Bladder microvascular endothelial cell (primary cell): ENCODE data around the gene CENPL. TPM values are rescaled to one million over a fixed set of nuclear protein-coding genes. Genes with fewer than 3 reads are reported as not detected.

Experiments used
- total RNA-seq: library from RNA; depleted of rRNA; stranded (reverse); fragments of >200 nt; gene quantifications from 2 replicates; pipeline ENCODE4 v1.2.3, GENCODE V29; 2014

The CENPL gene, protein sequence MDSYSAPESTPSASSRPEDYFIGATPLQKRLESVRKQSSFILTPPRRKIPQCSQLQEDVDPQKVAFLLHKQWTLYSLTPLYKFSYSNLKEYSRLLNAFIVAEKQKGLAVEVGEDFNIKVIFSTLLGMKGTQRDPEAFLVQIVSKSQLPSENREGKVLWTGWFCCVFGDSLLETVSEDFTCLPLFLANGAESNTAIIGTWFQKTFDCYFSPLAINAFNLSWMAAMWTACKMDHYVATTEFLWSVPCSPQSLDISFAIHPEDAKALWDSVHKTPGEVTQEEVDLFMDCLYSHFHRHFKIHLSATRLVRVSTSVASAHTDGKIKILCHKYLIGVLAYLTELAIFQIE
- total RNA-seq, result 10.3 and 15.2 TPM in 2 replicates

GRCh38 chr1:173824315-173825081 lies at the start of gene CENPL, which contains the start of gene DARS2:
Gene CENPL (minus strand): TSS chr1:173824883. CDS start chr1:173811299, 13,584 bp downstream.
Gene DARS2 (plus strand): TSS chr1:173824673. CDS start chr1:173825230, 557 bp downstream.

GRCh38 chr1:173868266-173869020 lies 43.8 kb upstream of the CENPL start, which contains the start of gene ZBTB37:
Gene ZBTB37 (plus strand): TSS chr1:173868380. CDS start chr1:173870226, 1,846 bp downstream.

DNA sequence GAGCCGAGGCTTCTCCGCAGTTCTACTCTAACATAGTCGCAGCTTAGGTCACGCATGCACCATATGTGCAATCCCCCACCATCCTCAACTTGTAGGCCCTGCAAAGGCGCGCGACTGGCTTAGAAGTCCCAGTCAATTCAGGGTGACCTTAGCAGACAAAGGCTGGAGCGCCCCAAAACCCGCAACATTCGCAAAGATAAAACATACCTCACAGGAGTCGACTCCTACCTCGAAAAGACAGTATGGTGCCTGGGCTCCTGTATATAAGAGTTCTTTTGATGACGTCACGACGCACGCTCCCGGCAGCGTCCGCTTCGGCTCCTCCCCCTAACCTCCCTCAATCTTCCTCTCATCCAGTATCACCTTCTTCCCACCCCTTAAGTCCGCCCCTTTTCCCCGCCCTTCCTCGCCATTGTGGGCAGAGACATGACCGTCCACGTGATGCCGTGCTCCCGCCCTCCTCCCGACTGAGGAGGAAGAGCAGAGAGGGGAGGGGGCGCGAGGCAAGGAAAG lies 43.1 kb upstream of the CENPL start, which contains the start of gene GAS5:
Gene GAS5 (minus strand): TSS at position 237 of the 513 bp plus-strand sequence.

Other genes with a start within 250 kb of the CENPL start
- under 0.01 TPM in 1 of 2 replicates, not detected in the other for gene SLC9C2, start 221.8 kb downstream of the CENPL start, total RNA-seq
- gene TEX50, start 189.5 kb downstream of the CENPL start, total RNA-seq, result not detected in 2 replicates
- 0.13 TPM in 1 of 2 replicates, not detected in the other for gene ANKRD45, start 155.0 kb downstream of the CENPL start, total RNA-seq
- gene KLHL20, start 109.9 kb downstream of the CENPL start, total RNA-seq, result 24.3 and 46.7 TPM in 2 replicates
- gene DARS2, start 210 bp downstream of the CENPL start, total RNA-seq, result 15.1 and 16.4 TPM in 2 replicates
- gene GAS5, start 43.1 kb upstream of the CENPL start, total RNA-seq, result 268 and 287 TPM in 2 replicates
- 2.3 and 6.2 TPM in 2 replicates for gene ZBTB37, start 43.5 kb upstream of the CENPL start, total RNA-seq
- not detected in 2 replicates for gene SERPINC1, start 92.4 kb upstream of the CENPL start, total RNA-seq
- gene RC3H1, start 197.5 kb upstream of the CENPL start, total RNA-seq, result 11.7 and 32.7 TPM in 2 replicates